CD4-positive, alpha-beta T cell treated with Interferon alpha-2 for 1 hour (primary cell): ENCODE results near the gene IMMP1L.
"Not testable (repeated sequence)": the region's sequence is repeated elsewhere in the genome, so short reads cannot be mapped to it uniquely, and the experiment has no call there.

ENCODE experiments used
- DNase-seq, 2 donors: peaks; one replicate each; pipeline ENCODE4 v3.0.0-alpha.2; 2020 to 2022

Gene IMMP1L, protein sequence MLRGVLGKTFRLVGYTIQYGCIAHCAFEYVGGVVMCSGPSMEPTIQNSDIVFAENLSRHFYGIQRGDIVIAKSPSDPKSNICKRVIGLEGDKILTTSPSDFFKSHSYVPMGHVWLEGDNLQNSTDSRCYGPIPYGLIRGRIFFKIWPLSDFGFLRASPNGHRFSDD

DNA sequence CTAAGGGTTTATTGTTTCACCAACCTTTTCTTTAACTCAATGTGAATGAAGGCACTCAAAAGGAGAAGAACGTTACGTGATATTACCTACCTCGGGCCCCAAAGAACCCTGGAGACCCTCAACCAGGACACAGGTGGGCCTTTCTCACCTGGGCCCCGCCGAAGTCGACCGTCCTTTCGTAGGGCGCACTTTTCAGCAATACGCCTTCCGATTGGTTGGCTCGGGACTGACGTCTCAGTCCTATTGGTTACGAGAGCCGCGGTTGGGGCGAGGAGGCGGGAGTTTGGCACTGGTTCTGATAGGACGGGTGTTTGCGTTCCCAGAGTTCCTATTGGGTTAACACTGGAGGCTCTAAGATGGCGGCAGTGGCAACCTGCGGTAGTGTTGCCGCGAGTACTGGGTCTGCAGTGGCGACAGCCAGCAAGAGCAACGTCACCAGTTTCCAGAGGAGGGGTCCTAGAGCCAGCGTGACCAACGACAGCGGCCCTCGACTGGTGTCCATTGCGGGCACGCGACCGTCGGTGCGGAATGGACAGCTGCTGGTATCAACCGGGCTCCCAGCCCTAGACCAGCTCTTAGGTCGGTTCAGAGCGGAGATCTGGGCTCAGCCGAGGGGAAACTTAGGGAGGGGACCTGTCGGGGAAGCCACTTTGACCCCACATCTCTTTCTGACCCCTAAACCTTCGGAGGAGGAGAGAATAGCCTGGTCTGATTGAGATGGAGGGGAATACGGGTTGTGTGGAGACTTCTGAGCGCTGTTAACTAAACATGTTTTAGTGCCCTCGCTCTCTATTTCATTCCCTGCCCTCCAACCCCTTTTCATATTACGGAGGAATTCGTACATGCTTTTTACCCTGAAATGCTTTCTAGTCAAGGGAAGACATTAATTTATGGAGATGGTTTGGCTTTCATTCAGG, at the start of gene IMMP1L, which contains the start of gene ELP4:
TSS of gene IMMP1L (minus strand) at position 194 of the 917 bp plus-strand sequence. CDS start 46,346 bp downstream, outside the sequence.
TSS of gene ELP4 (plus strand) at position 339 of the 917 bp plus-strand sequence. CDS start at position 357, 18 bp downstream.
- DNase-seq: peak; percentile 95 to 97

DNA sequence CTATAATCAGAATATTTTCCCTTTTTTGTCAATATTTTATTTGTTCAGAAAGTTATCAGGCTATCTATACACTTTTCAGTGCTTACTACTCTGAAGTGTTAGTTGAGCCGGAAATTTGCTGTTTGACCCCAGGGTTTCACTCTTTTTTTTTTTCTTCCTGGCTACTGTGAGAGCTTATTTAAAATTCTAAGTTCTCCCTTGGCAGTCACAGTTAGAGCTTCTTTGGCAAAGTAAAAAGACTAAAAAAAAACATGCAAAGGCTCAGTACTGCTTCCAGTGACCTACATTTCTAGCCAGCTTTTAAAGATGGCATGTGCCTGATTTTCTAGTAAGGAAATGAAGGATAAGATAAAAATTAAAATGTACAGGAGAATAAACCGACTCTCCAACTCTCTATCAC, 48.6 kb upstream of the IMMP1L start:
- no peak for DNase-seq

DNA sequence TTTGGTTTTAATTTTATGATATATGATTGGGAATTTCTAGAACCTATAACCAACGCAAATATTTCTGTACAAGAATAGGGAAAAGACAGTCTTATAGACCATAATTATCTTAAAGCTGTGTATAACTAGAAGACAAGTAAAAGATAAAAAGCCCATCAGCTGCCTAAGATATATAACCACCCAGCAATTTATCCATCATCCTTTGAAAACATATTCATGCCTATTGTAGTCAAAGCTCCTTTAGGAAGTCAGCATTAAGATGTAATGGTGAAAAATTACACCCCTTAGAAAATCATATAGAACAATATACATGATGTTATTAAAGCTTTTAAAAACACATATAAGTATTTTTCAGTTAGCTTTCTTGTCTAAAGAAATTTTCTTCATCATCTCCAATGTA, 46.5 kb upstream of the IMMP1L start:
- DNase-seq: no peak

DNA sequence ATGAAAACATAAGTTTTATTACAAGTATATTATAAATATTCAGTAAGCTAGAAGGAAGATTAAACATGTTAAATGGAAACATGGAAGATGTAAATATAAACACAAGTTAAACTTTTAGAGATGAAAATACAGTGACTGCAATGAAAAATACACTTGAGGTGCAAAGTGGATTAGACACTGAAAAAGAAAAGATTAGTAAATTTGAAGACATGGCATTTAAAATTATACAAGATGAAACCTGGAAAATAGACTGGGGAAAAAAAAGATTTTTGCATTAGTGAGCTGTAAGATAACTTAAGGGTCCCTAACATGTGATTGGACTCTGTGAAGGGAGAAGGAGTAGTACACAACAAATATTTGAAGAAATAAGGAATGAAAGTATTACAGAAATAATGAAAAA, 33.4 kb upstream of the IMMP1L start:
- DNase-seq: no peak

DNA sequence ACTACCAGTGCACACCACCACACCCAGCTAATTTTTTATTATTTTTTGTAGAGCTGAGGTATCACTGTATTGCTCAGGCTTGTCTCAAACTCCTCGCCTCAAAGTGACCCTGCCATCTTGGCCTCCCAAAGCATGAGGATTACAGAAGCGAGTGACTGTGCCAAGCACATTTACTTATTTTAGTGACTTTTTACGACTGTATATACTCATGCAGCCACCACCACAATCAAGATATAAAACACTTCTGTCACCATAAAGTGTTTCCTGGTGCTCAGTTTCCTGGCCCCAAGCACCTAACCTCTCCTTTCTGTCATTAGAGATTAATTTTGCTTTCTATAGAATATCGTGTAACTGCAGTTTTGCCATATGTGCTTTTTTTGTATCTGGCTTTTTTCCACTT, 26.1 kb upstream of the IMMP1L start:
- no peak for DNase-seq

DNA sequence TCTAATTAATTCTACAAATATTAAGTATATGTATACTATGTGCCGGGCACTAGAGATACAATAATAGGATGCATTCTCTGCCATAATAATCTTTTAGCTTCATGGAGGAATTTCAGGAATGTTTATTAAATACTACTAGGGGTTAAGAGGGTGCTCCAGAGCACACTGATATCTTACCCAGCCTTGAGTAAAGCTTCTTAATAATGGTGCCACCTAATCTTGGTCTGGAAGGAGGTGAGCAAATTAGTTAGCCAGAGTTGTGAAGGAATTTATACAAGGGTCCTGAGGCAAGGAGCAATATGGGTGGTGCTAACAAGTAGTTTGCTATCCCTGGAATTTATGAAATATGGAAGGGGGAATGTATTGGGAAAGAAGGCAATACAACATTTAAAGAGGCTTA, 21.9 kb upstream of the IMMP1L start:
- DNase-seq: no peak

DNA sequence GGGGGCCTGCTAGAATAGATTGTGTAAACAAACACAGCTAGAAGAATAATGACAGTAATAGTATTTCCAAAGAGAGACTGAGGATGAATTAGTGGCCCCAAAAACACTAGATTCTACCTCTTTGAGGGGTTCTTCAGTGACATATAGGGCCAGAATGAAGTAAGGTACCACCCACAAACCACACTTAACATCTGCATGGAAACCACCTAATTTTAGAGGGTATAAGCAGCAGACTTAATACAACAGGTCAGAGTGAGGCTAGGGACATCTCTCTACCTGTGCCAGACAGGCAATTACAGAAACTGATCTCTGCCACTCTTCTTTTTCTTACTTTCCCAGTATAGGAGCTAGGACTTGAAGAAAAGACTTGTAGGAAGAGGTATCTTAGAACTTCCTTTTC, 20.3 kb upstream of the IMMP1L start:
- no peak for DNase-seq

DNA sequence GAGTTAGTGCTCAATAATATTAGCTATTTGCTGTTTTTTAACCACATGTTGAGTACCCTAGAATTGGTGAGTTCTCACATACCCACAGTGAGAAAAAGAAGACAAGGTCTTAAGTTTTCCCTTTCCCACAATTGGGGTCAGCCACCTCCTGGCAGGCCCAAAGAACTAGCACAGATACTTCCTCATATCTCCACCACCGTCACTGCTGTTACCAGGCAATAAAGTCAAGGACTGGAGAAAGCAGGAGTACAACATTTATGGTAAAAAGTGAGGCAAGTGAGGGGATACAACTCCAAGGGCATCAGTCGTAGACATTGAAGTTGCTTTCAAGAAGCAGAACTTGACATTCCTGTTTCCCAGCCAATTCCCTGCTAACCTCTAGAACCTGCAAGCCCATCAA, 19.8 kb upstream of the IMMP1L start:
- no peak for DNase-seq

DNA sequence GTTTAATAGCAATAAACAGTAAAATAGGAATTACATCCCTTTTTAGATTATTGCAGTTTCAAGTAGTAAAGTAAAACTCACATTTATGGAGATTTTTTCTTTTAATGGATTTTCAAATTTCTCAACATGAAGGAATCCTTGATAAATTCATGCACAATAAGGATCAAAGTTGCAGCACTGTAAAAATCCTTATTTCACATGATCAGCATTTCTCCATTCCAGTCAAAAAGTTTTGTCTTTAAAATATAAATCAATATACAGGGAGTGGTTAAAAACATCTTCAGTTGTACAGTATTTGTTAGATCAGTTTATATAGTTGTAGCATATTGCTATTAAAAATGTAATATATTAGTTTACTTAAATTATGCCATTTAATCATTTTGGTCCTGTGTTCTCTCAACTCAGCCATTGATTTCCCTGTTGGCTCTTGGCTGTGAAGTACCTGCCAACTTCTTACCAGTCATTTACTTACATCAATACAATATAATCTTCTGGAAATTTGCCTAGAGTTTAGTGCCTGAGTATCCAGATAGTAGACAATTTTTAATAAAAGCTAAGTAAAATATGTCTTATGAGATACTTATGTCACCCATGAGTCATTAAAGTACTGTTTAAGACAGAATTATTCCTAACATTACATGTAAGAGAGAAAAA, 12.2 kb upstream of the IMMP1L start:
- DNase-seq: no peak

DNA sequence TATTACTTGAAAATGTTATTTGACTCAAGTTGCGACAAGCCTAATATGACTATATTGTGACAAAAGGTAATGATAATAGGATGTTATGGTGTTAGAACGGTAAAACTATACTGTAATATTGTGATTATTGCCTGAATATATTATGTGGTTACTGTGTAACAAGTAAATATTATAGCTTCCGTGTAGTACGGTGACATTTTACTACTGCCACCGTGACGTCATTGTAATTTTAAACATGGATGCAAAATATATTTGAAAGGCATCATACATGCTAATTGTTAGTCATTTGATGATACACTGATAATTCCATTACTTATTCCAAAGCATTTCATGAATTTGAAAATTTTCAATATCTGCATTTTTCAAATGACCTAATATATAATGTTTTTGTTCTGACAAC, 2.7 kb upstream of the IMMP1L start:
- DNase-seq: no peak

DNA sequence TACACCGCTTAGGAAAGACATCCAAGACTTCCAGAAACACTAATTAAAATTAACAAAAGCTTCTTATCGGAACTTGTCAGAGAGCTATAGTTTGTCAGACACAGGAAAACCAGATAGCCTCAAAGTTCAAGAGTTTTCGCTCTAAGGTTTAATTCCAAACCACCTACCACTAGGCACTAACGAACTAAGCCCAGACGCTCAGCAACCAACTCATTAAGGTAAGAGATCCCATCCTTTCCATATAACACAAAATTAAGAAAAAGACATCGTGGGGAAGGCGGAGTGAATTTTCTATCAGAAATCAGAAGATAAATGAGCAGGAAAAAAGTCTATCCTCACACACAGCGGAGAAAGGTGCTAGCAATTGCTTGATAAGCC, 382 bp downstream of the IMMP1L start:
- no peak for DNase-seq

DNA sequence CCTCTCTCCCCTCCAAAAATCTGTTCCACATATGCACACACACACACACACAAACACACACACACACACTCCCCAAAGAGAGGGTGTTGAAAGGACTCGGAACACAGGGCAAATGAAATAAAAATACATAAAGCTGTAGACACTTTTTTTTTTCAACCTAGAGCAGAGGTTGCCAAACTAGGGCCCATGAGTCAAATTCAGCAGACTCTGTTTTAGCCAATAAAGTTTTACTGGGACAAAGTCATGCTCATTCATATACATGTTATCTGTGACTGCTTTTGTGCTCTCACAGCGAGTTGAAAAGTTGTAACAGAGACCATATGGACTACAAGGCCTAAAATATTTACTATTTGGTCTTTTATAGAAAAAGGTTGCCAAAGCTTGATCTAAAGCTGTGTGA, 8.9 kb downstream of the IMMP1L start:
- no peak for DNase-seq

DNA sequence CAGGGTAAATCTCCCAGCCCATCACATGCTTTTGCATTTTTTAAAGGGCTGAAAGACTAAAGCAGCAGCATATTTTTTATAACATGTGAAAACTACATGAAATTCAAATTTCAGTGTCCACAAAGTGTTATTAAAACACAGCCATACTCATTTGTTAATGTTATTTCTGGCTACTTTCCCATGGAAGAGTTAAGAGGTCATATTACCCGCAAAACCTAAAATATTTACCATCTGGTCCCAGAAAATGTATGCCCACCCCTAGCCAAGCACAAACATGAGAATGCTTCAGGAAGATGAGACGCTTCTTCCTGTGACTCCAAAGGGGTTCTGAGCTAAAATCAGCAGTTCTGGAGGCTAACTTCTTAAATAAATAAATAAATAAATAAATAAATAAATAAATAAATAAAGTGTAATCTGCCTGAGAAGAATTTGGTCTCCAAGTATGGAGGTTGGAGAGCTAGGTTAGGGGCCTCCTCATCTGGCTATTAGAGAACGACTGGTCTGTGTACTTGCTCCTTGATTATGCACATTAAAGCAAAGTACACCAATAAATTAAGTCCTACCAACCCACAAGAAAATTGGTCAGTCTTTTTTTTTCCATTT, 9.7 kb downstream of the IMMP1L start:
- DNase-seq: no peak

DNA sequence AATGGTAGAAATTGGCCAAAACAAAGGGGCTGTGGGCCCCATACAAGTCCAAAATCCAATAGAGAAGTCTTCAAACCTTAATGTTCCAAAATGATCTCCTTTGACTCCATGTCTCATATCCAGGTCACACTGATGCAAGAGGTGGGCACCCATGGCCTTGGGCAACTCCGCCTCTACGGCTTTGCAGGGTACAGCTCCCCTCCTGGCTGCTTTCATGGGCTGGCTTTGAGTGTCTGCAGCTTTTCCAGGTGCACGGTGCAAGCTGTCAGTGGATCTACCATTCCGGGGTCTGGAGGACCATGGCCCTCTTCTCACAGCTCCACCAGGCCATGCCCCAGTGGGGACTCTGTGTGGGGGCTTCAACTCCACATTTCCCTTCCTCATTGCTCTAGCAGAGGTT, 15.7 kb downstream of the IMMP1L start:
- not testable (repeated sequence) for DNase-seq

DNA sequence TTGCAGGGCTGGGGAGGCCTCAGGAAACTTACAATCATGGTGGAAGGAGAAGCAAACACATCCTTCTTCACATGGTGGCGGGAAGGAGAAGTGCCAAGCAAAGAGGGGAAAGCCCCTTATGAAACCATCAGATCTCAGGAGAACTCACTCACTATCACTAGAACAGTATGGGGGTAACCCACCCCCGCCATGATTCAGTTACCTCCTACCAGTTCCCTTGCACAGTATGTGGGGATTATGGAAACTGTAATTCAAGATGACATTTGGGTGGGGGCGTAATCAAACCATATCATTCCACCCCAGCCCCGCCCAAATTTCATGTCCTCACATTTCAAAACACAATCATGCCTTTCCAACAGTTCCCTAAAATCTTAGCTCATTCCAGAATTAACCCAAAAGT, 16.2 kb downstream of the IMMP1L start:
- no peak for DNase-seq

DNA sequence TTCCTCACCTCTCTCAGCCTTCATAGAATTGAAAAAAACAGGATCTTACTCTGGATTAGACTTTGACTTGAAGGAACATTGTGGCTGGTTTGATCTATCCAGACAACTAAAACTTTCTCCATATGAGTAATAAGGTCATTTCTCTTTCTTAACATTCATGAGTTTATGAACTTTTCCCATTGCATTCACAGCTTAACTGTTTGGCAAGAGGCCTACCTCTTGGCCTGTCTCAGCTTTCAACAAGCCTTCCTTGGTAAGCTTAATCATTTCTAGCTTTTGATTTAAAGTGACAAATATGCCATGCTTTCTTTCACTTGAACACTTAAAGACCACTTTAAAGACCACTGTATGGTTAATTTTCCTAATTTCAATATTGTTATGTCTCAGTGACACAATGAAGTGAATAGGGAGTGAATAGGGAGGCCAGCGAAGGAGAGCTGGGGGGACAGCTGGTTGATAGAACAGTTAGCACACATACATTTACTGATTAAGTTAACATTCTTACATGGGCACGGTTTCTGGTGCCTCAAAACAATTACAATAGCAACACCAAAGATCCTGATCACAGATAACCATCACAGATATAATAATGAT, 17.0 kb downstream of the IMMP1L start:
- no peak for DNase-seq

DNA sequence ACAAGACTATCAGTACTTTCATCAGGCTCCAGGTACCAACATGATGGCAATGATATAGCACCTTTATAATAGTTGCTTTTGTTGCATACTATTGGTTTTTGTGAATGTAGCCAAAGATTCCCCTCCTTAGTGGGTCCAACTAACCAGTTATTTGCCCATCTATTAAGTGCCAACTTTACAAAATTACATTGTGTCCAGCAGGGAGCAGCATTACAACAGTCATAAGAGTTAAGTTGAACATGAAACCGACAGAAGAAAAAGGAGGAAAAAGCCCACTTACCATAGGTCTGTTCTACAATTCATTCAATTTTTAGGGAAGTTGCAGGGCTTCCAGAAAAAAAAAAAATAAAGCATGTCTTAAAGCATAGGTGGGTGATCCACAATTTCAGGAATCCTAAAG, 21.6 kb downstream of the IMMP1L start:
- peak in 1 of 2 donors; percentile 40 for DNase-seq

DNA sequence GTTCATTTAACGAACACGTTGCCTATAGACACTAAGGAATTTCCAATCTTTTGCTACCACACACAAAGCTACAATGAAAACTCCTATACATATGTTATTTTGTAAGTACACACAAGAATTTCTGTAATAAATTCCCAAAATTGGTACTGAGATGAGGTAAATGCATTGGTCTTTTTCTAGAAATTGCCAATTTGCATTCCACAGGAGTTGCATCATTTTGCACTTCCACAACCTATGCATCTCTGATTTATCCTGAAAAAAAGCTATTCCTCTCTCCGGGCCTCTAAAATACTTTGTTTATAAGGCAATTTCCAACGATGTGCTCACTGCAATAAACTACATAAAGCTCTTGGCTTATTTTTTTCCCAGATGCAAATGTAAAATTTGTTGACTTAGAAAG, 24.9 kb downstream of the IMMP1L start:
- no peak for DNase-seq

DNA sequence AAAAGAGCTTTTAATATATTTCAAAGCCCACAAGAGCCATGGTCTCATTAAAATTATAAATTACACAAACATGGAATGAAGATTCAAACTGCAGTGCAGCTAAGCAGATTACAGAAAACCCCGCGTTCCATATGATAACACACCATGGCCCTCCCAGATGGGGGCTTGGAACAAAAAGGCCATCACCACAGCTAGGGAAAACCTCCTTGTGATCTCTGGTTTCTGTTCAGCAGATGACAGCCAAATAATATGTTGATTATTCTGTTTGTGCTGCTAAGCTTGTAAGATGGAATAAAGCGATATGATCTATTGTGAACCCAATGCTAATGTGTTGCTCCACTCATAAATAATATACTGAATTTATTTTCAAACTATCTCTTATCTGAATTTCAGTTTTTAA, 28.5 kb downstream of the IMMP1L start:
- DNase-seq: no peak

DNA sequence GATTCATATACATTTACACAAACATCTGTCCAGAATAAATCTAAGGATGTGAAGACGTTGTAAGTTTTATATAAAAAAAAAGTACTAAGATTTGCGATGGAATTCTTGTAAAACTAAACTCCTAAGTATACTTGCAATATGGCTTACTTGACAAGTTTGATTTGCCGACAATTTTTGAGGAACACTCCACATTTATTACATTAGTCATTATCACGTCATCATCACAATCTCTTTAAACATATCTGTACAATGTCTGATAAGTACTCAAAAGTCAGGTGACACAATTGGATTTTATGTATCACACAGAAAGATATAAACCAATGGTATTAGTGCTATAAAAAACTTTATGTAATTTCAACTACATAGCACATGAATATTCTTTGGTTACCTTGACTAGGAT, 30.4 kb downstream of the IMMP1L start:
- DNase-seq: no peak

DNA sequence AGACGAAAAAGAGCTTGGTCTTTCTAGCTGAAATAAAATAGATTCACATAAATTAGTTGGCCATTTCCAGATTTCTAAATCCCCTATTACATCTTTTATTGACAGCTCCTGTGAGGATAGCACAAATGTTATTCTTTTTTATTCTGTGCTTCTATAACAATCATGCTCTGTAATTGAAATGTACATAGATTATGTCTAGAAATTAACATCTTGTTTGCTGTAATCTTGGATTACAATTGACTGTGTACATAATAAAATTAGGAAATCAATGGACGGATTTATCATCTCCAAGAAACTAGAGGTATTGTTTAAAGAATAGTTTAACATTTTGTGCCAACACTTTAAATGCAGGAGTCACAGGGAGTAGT, 31.2 kb downstream of the IMMP1L start:
- no peak for DNase-seq

DNA sequence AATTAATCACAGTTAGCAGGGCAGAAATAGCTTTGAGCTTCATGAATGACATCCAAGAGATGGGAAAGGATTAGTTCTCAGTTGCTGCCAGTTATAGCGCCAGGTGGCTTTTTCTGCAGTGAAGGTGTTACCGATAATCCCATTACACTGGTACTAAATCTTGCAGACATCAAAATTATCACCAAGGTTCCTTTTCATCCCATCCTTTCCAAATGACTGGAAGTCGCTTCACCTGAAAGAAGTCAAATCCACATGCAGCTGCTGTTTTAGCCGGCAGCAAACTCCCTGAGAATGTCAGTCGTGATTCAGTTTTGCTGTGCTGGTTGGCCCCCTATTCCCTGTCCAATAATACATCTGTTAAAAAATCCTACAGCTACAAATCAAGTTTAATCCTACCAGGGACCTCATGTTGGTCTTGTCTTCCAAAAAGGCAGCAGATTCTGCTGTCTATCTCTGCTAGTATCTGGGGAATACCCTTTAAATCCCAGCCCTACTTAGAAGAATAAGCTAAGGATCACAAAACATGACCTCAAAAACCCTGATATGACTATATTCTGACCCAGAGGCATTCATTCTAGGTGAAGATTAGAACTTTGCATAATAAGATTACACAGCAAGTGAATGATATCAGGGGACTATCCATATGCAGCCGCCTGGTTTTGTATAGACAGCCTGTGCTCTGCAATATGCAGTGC, 31.7 kb downstream of the IMMP1L start:
- no peak for DNase-seq

DNA sequence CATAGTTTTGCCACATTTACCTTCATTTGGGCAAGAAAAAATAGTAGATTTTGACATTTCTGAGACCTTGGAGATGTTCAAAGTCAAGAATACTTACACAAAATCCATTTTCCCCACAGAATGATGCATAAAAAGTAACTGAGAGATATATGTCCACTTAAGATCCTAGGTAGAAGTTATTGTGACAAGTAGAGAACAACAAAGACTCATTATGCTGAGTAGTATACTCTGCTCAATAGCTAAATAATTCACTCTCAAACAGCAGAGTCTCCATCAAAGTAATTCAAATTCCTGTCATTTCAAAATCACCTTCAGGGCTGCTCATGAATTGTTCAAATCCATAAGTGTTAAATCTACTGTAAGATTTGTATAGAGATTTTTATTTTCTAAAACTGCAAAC, 35.3 kb downstream of the IMMP1L start:
- DNase-seq: no peak
